Trophoblast cell (in vitro differentiated cells and primary cell): Measurements from ENCODE around the gene FARSA.

Source experiments
- DNase-seq, 2 donors: peaks; one replicate each; pipeline ENCODE4 v3.0.0-alpha.2; 2016
- H2AFZ ChIP-seq: 2 replicates; pipeline ENCODE4 v1.6.1; 2013; ENCODE audit warnings: low read length, moderate library complexity, mild to moderate bottlenecking; ENCODE audit not compliant: insufficient read depth, poor library complexity
- H2AK5ac ChIP-seq: 2 replicates; pipeline ENCODE4 v1.6.1; 2013; ENCODE audit warnings: mild to moderate bottlenecking, low read length
- H2BK120ac ChIP-seq: 2 replicates; pipeline ENCODE4 v1.6.1; 2013; ENCODE audit warnings: low read length, mild to moderate bottlenecking, moderate library complexity; ENCODE audit not compliant: insufficient read depth, poor library complexity
- H2BK12ac ChIP-seq: 2 replicates; pipeline ENCODE4 v1.6.1; 2013; ENCODE audit warnings: mild to moderate bottlenecking, low read length, moderate library complexity
- H2BK5ac ChIP-seq: 2 replicates; pipeline ENCODE4 v1.6.1; 2013; ENCODE audit warnings: low read length, low read depth, moderate library complexity, mild to moderate bottlenecking; ENCODE audit not compliant: poor library complexity
- H3K14ac ChIP-seq: 2 replicates; pipeline ENCODE4 v1.6.1; 2013; ENCODE audit warnings: mild to moderate bottlenecking, low read length
- H3K18ac ChIP-seq: 2 replicates; pipeline ENCODE4 v1.6.1; 2013; ENCODE audit warnings: mild to moderate bottlenecking, low read length
- H3K23ac ChIP-seq: 2 replicates; pipeline ENCODE4 v1.6.1; 2013; ENCODE audit warnings: low read length
- H3K27ac ChIP-seq: 2 replicates; pipeline ENCODE4 v1.5.1; 2013; ENCODE audit warnings: low read depth, mild to moderate bottlenecking, inconsistent platforms, low read length, moderate library complexity
- H3K27me3 ChIP-seq: 2 replicates; pipeline ENCODE4 v1.6.1; 2013; ENCODE audit warnings: inconsistent platforms, mild to moderate bottlenecking, low read length, moderate library complexity; ENCODE audit not compliant: insufficient read depth
- H3K36me3 ChIP-seq, 2 experiments: 1 replicate in 1 of 2; 2 replicates in 1 of 2; pipeline ENCODE4 v1.6.1; 2013; ENCODE audit warnings: low read length in 2 of 2, mild to moderate bottlenecking in 2 of 2, moderate library complexity in 1 of 2; ENCODE audit not compliant: insufficient read depth in 2 of 2, control insufficient read depth in 1 of 2
- H3K4ac ChIP-seq: 2 replicates; pipeline ENCODE4 v1.6.1; 2013; ENCODE audit warnings: low read depth, mild to moderate bottlenecking, low read length, moderate library complexity
- H3K4me1 ChIP-seq, 2 experiments: 1 replicate in 1 of 2; 2 replicates in 1 of 2; pipeline ENCODE4 v1.6.1; 2013; ENCODE audit warnings: low read length in 2 of 2, mild to moderate bottlenecking in 2 of 2, moderate library complexity in 1 of 2; ENCODE audit not compliant: insufficient read depth in 2 of 2, control insufficient read depth in 1 of 2
- H3K4me2 ChIP-seq: 2 replicates; pipeline ENCODE4 v1.6.1; 2013; ENCODE audit warnings: inconsistent platforms, mild to moderate bottlenecking, low read length, moderate library complexity
- H3K4me3 ChIP-seq: 2 replicates; pipeline ENCODE4 v1.5.1; 2013; ENCODE audit warnings: mild to moderate bottlenecking, low read depth, low read length, inconsistent platforms
- H3K79me1 ChIP-seq: one replicate; pipeline ENCODE4 v1.6.1; 2013; ENCODE audit warnings: low read length
- H3K79me2 ChIP-seq: 2 replicates; pipeline ENCODE4 v1.6.1; 2013; ENCODE audit warnings: low read length, mild to moderate bottlenecking; ENCODE audit not compliant: control insufficient read depth, insufficient read depth, poor library complexity
- H3K9ac ChIP-seq: 2 replicates; pipeline ENCODE4 v1.6.1; 2013; ENCODE audit warnings: mild to moderate bottlenecking, low read length
- H3K9me3 ChIP-seq: 2 replicates; pipeline ENCODE4 v1.6.1; 2013; ENCODE audit warnings: low read depth, mild to moderate bottlenecking, control low read depth, inconsistent platforms, low read length; ENCODE audit not compliant: insufficient read depth
- H4K12ac ChIP-seq: 2 replicates; pipeline ENCODE4 v1.6.1; 2013; ENCODE audit warnings: low read depth, mild to moderate bottlenecking, low read length, moderate library complexity
- H4K8ac ChIP-seq: 2 replicates; pipeline ENCODE4 v1.6.1; 2013; ENCODE audit warnings: low read depth, mild to moderate bottlenecking, low read length, moderate library complexity
- H4K91ac ChIP-seq: one replicate; pipeline ENCODE4 v1.6.1; 2013; ENCODE audit warnings: low read depth, mild to moderate bottlenecking, low read length, moderate library complexity
- WGBS: extraction: QIAGEN DNeasy Blood & Tissue Kit; methylation state at CpG from one replicate; pipeline ENCODE4 v1.1.7; 2013; ENCODE audit warnings: missing lambda C conversion rate; ENCODE audit not compliant: insufficient read length, insufficient coverage; ENCODE audit errors: extremely low coverage; 5-methylcytosine and 5-hydroxymethylcytosine counted together

Gene FARSA

DNA sequence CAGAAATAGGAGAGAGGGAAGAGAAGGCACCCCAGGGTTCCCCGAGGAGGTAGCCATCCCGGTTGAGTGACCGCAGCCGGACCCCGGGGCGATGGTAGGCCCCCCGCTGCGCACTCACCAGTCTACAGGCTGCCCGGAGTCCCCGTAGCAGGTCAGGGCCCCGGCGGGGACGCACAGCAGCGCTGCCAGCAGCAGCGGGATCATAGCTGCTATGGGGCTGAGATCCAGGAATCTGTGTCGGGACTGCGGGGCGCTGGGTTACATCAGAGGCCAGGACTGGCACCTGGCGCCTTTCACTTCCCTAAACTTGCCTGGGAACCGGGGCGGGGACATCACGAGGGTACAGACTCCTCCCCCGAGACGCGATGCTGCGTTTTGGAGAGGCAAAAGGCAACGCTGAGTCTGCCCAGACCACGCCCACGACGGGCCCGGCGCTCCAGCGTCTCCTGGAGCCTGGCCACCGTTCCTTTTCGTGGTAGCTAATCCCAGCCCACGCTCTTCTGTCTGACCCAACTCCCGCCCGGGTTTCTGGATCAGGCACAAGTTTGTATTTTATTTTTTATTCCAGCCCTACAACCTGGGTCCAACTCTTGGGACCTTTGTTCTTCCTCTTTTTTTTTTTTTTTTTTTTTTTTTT is 52.2 kb downstream of the FARSA start, which contains the start of gene DNASE2:
Gene DNASE2 (minus strand): TSS at position 278 of the 637 bp plus-strand sequence. CDS start 74 bp downstream, at position 204.
- H4K12ac ChIP-seq: peak within 1 kb of the TSS; percentile 13
- H3K36me3 ChIP-seq: peaks cover 4 to 5% of the 10 kb centered on the region in 2 experiments
- H3K4me1 ChIP-seq: peaks cover 7 to 11% of the 10 kb centered on the region in 2 experiments
- no peak within 1 kb of the TSS for H2AK5ac ChIP-seq
- H3K27me3 ChIP-seq: peaks cover 10% of the 10 kb centered on the region
- H3K4ac ChIP-seq: peak within 1 kb of the TSS; percentile 4
- H2BK12ac ChIP-seq: no peak within 1 kb of the TSS
- H3K18ac ChIP-seq: peak within 1 kb of the TSS; percentile 90
- H3K4me3 ChIP-seq: peak within 1 kb of the TSS; percentile 63
- peak within 1 kb of the TSS; percentile 88 for H3K4me2 ChIP-seq
- peak within 1 kb of the TSS; percentile 86 for H2AFZ ChIP-seq
- peak within 1 kb of the TSS; percentile 90 for H3K14ac ChIP-seq
- H3K9me3 ChIP-seq: peaks cover 19% of the 10 kb centered on the region
- H2BK5ac ChIP-seq: peak within 1 kb of the TSS; percentile 43
- H3K79me1 ChIP-seq: peaks cover 4% of the 10 kb centered on the region
- H4K8ac ChIP-seq: peak within 1 kb of the TSS; percentile 91
- H3K27ac ChIP-seq: no peak within 1 kb of the TSS
- peak within 1 kb of the TSS; percentile 44 for H2BK120ac ChIP-seq
- H3K9ac ChIP-seq: peak within 1 kb of the TSS; percentile 59
- peaks cover 5% of the 10 kb centered on the region for H3K79me2 ChIP-seq
- DNase-seq: peak; percentile 94 to 96
- H3K23ac ChIP-seq: no peak within 1 kb of the TSS
- WGBS: no CpG with 5 or more reads among the region's 38 CpGs
- peak within 1 kb of the TSS; percentile 80 for H4K91ac ChIP-seq

DNA sequence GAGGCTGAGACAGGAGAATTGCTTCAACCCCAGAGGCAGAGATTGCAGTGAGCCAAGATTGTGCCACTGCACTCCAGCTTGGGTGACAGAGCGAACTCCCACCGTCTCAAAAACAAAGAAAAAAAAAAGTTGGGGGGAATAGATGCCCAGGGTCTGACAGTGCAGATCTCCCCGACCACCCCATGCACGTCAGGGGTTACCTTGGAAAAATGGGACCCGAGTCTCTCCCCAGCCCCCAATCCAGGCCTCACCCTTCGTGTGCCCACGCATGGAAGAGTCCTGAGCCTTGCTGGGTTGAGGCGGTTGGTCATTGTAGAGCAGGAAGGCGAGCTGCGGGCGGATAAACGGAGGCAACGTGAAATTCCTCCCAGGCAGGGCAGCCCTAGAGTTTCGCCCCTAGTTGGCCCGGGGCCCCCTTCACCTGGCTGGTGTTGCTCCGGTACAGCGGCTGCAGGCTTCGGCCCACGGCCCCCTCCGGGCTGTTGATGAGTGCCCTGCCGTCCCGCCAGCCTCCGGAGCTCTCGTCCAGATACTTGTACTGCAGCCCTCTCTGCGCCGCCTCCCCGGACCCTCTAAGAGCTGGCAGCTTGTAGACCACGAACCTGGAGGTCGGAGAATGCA is 52.9 kb downstream of the FARSA start:
- H2BK120ac ChIP-seq: no peak overlapping the region
- H3K14ac ChIP-seq: peak overlapping the region; percentile 90
- H4K12ac ChIP-seq: peak overlapping the region; percentile 13
- H2BK5ac ChIP-seq: peak overlapping the region; percentile 43
- peak in 1 of 2 donors; percentile 33 for DNase-seq
- peaks cover 19% of the 10 kb centered on the region for H3K9me3 ChIP-seq
- H3K79me1 ChIP-seq: peaks cover 4% of the 10 kb centered on the region
- H3K18ac ChIP-seq: peak overlapping the region; percentile 90
- no CpG with 5 or more reads among the region's 29 CpGs for WGBS
- no peak overlapping the region for H3K23ac ChIP-seq
- no peak overlapping the region for H3K27ac ChIP-seq
- H3K36me3 ChIP-seq: peaks cover 4 to 5% of the 10 kb centered on the region in 2 experiments
- peak overlapping the region; percentile 80 for H4K91ac ChIP-seq
- H4K8ac ChIP-seq: peak overlapping the region; percentile 91
- H3K4me2 ChIP-seq: peak overlapping the region; percentile 88
- peak overlapping the region; percentile 86 for H2AFZ ChIP-seq
- H3K79me2 ChIP-seq: peaks cover 5% of the 10 kb centered on the region
- peak overlapping the region; percentile 4 for H3K4ac ChIP-seq
- H3K27me3 ChIP-seq: peaks cover 6% of the 10 kb centered on the region
- H3K4me1 ChIP-seq: peaks cover 3 to 9% of the 10 kb centered on the region in 2 experiments
- no peak overlapping the region for H2AK5ac ChIP-seq
- peak overlapping the region; percentile 59 for H3K9ac ChIP-seq
- H2BK12ac ChIP-seq: no peak overlapping the region
- peak overlapping the region; percentile 63 for H3K4me3 ChIP-seq

GRCh38 chr19:12875086-12875485 is 58.4 kb downstream of the FARSA start:
- H4K91ac ChIP-seq: no peak overlapping the region
- no peaks in the 10 kb centered on the region for H3K27me3 ChIP-seq
- no peak overlapping the region for H4K12ac ChIP-seq
- H3K23ac ChIP-seq: no peak overlapping the region
- no peaks in the 10 kb centered on the region for H3K79me1 ChIP-seq
- no peak overlapping the region for H4K8ac ChIP-seq
- H3K36me3 ChIP-seq: peaks cover 10 to 14% of the 10 kb centered on the region in 2 experiments
- no peak overlapping the region for H3K4me3 ChIP-seq
- no peak overlapping the region for H3K18ac ChIP-seq
- H3K14ac ChIP-seq: no peak overlapping the region
- H3K9ac ChIP-seq: no peak overlapping the region
- peaks cover 13% of the 10 kb centered on the region for H3K9me3 ChIP-seq
- H2AFZ ChIP-seq: no peak overlapping the region
- H2BK12ac ChIP-seq: no peak overlapping the region
- H3K4me1 ChIP-seq: no peaks in the 10 kb centered on the region
- H3K27ac ChIP-seq: no peak overlapping the region
- no peak overlapping the region for H2AK5ac ChIP-seq
- H3K79me2 ChIP-seq: no peaks in the 10 kb centered on the region
- no peak overlapping the region for H2BK120ac ChIP-seq
- H3K4ac ChIP-seq: no peak overlapping the region
- no peak overlapping the region for H2BK5ac ChIP-seq
- H3K4me2 ChIP-seq: no peak overlapping the region
- no CpG with 5 or more reads among the region's 6 CpGs for WGBS
- no peak for DNase-seq

DNA sequence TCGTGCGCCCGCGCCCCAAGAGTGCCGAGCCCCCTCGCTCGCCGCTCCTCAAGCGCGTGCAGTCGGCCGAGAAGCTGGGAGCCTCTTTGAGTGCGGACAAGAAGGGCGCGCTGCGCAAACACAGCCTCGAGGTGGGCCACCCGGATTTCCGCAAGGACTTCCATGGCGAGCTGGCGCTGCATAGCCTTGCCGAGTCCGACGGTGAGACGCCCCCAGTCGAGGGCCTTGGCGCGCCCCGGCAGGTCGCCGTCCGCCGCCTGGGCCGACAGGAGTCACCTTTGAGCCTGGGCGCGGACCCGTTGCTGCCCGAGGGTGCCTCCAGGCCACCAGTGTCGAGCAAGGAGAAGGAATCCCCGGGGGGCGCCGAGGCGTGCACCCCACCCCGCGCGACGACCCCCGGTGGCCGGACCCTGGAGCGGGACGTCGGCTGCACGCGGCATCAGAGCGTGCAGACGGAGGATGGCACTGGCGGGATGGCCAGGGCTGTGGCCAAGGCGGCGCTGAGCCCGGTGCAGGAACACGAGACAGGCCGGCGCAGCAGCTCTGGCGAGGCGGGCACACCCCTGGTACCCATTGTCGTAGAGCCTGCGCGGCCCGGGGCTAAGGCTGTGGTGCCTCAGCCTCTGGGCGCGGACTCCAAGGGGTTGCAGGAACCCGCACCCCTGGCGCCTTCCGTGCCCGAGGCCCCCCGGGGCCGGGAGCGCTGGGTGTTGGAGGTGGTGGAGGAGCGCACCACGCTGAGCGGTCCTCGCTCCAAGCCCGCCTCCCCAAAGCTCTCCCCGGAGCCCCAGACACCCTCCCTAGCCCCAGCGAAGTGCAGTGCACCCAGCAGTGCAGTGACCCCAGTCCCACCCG is 59.4 kb downstream of the FARSA start:
- H3K27ac ChIP-seq: no peak overlapping the region
- peaks cover 13% of the 10 kb centered on the region for H3K9me3 ChIP-seq
- no peak overlapping the region for H4K91ac ChIP-seq
- no peak overlapping the region for H4K8ac ChIP-seq
- H3K14ac ChIP-seq: no peak overlapping the region
- H3K4ac ChIP-seq: no peak overlapping the region
- H2BK120ac ChIP-seq: no peak overlapping the region
- no peak overlapping the region for H4K12ac ChIP-seq
- DNase-seq: no peak
- no peaks in the 10 kb centered on the region for H3K79me2 ChIP-seq
- no CpG with 5 or more reads among the region's 86 CpGs for WGBS
- H2AK5ac ChIP-seq: no peak overlapping the region
- H3K79me1 ChIP-seq: no peaks in the 10 kb centered on the region
- peak overlapping the region; percentile 1 for H3K4me3 ChIP-seq
- no peaks in the 10 kb centered on the region for H3K4me1 ChIP-seq
- no peak overlapping the region for H2BK12ac ChIP-seq
- peaks cover 10 to 14% of the 10 kb centered on the region in 2 experiments for H3K36me3 ChIP-seq
- no peaks in the 10 kb centered on the region for H3K27me3 ChIP-seq
- H2BK5ac ChIP-seq: no peak overlapping the region
- H3K9ac ChIP-seq: no peak overlapping the region
- H2AFZ ChIP-seq: no peak overlapping the region
- H3K4me2 ChIP-seq: no peak overlapping the region
- H3K18ac ChIP-seq: no peak overlapping the region
- no peak overlapping the region for H3K23ac ChIP-seq
